HG03571 (cell line): ENCODE data around the gene ENDOD1.

Experiments used
- ATAC-seq: cut with Tn5 transposase; IDR thresholded peaks from one replicate; pipeline ENCODE4 v1.9.1; 2021; ENCODE audit not compliant: unreplicated experiment

The ENDOD1 gene

GRCh38 chr11:95161248-95161647, 71.6 kb downstream of the ENDOD1 start:
- no peak for ATAC-seq

GRCh38 chr11:95163106-95163505, 73.5 kb downstream of the ENDOD1 start:
- ATAC-seq = no peak

GRCh38 chr11:95165638-95166037, 76.0 kb downstream of the ENDOD1 start:
- ATAC-seq = no peak

- ATAC-seq = no peak
These were observed 77.1 kb downstream of the ENDOD1 start for GRCh38 chr11:95166781-95167180.

GRCh38 chr11:95170294-95170693, 80.6 kb downstream of the ENDOD1 start:
- ATAC-seq = no peak

- no peak for ATAC-seq
These were observed 86.3 kb downstream of the ENDOD1 start for GRCh38 chr11:95175818-95176380.
